LoVo (cell line): Measurements from ENCODE around the gene NOTCH1.
A peak's percentile ranks its signal among the peaks of the same experiment; 100 is the strongest.

Source experiments
- DNase-seq: peaks from one replicate; pipeline ENCODE4 v3.0.0-alpha.2; 2016; ENCODE audit warnings: low spot score

The NOTCH1 gene

GRCh38 chr9:136484153-136485048 lies 61.4 kb downstream of the NOTCH1 start:
- peak; percentile 16 for DNase-seq

- peak; percentile 95 for DNase-seq
Observed at GRCh38 chr9:136483589-136484152, 62.2 kb downstream of the NOTCH1 start.

GRCh38 chr9:136482793-136483588 lies 62.9 kb downstream of the NOTCH1 start, which contains the start of gene SEC16A:
TSS of gene SEC16A (minus strand) at chr9:136483040. CDS start at chr9:136477615, 5,425 bp downstream.
- peak; percentile 98 for DNase-seq

- DNase-seq, result peak; percentile 17
Observed at GRCh38 chr9:136482046-136482792, 63.6 kb downstream of the NOTCH1 start.

GRCh38 chr9:136481558-136481957 lies 64.3 kb downstream of the NOTCH1 start:
- DNase-seq, result no peak

GRCh38 chr9:136476369-136477150 lies 69.3 kb downstream of the NOTCH1 start:
- DNase-seq, result no peak

GRCh38 chr9:136474974-136475865 lies 70.6 kb downstream of the NOTCH1 start:
- DNase-seq, result no peak

- DNase-seq, result no peak
Observed at GRCh38 chr9:136474021-136474640, 71.7 kb downstream of the NOTCH1 start.

- no peak for DNase-seq
Observed at GRCh38 chr9:136473354-136473721, 72.5 kb downstream of the NOTCH1 start.

- DNase-seq, result no peak
Observed at GRCh38 chr9:136472640-136473353, 73.1 kb downstream of the NOTCH1 start.

GRCh38 chr9:136471802-136472487 lies 73.9 kb downstream of the NOTCH1 start:
- no peak for DNase-seq

- DNase-seq, result no peak
Observed at GRCh38 chr9:136470792-136471469, 74.9 kb downstream of the NOTCH1 start.

GRCh38 chr9:136470356-136470755 lies 75.5 kb downstream of the NOTCH1 start:
- DNase-seq, result no peak

- DNase-seq, result no peak
Observed at GRCh38 chr9:136467766-136468165, 78.1 kb downstream of the NOTCH1 start.

- DNase-seq, result no peak
Observed at GRCh38 chr9:136466155-136466541, 79.7 kb downstream of the NOTCH1 start.

GRCh38 chr9:136465500-136466154 lies 80.2 kb downstream of the NOTCH1 start:
- DNase-seq, result no peak

- no peak for DNase-seq
Observed at GRCh38 chr9:136464241-136464640, 81.6 kb downstream of the NOTCH1 start.
